CD4-positive, alpha-beta T cell treated with Interleukin-10 for 1 hour (primary cell): ENCODE data around the gene NT5DC3.

ENCODE experiments used
- DNase-seq: peaks from one replicate; pipeline ENCODE4 v3.0.0-alpha.2; 2020

NT5DC3 gene

DNA sequence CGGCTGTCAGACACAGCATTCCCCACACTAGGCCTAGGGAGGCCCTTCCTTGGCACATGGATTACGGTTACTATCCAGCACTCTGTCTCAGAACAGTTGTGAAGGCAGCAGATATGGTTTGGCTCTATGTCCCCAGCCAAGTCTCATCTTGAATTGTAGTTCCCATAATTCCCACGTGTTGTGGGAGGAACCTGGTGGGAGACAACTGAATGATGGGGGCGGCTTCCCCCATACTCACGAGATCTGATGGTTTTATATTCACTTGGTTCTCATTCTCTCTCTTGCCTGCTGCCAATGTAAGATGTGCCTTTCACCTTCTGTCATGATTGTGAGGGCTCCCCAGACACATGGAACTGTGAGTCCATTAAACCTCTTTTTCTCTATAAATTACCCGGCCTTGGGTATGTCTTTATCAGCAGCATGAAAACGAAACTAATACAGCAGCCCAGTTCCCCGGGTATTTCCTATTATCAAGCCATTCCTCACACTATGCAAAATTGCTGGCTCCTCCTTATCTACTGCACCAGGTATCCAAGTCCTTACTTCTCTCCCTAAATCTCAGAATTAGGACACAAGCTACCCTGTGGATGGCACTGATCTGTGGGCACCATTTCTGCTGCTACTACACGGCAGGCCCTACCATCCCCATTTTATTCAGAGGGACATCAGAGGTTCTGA is 33.3 kb downstream of the NT5DC3 start:
- no peak for DNase-seq

GRCh38 chr12:103806803-103807202 is 34.2 kb downstream of the NT5DC3 start:
- DNase-seq: no peak

DNA sequence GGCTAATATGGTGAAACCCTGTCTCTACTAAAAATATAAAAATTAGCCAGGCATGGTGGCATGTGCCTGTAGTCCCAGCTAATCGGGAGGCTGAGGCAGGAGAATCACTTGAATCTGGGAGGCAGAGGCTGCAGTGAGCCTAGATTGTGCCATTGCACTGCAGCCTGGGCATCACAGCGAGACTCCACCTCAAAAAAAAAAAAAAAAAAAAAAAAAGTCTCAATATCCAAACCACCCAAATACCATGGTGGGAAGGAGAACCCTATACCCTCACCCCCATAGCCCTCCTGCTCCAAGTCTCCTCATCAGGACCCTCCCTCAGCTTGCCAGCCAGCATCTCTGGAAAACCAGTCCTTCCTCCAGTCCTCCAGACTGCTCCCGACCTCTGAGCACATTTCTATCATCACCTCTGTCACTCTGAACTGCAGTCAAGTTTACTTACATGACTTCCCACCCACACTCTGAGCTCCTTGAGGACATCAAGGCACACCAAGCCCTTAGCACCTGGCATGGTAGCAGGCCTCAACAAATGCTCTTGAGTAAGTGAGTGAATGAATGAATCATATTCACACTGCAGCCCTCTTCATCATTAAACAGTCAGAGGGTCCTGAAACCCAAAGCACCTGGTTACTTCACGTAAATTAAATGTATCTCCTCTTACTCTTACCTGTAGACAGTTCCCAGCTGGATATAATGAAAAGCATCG is 35.2 kb downstream of the NT5DC3 start:
- no peak for DNase-seq

DNA sequence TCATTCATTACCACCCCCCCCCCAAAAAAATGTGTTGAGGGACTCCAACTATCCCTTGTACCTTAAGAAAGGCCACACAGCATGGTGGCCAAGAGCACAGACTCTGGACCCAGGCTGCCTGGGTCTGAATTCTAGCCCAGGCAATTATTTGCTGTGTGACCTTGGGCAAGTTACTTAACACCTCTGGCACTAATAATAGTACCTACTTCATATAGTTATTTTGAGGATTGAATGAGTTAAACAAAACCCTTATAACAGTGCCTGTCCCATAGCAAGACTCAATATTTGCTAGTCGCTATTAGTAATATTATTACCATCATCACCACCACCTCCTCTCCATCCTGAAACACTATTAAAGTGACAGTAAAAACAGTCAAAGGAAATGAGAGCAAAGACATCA is 37.2 kb downstream of the NT5DC3 start:
- no peak for DNase-seq

GRCh38 chr12:103802586-103802886 is 38.5 kb downstream of the NT5DC3 start:
- DNase-seq: no peak

DNA sequence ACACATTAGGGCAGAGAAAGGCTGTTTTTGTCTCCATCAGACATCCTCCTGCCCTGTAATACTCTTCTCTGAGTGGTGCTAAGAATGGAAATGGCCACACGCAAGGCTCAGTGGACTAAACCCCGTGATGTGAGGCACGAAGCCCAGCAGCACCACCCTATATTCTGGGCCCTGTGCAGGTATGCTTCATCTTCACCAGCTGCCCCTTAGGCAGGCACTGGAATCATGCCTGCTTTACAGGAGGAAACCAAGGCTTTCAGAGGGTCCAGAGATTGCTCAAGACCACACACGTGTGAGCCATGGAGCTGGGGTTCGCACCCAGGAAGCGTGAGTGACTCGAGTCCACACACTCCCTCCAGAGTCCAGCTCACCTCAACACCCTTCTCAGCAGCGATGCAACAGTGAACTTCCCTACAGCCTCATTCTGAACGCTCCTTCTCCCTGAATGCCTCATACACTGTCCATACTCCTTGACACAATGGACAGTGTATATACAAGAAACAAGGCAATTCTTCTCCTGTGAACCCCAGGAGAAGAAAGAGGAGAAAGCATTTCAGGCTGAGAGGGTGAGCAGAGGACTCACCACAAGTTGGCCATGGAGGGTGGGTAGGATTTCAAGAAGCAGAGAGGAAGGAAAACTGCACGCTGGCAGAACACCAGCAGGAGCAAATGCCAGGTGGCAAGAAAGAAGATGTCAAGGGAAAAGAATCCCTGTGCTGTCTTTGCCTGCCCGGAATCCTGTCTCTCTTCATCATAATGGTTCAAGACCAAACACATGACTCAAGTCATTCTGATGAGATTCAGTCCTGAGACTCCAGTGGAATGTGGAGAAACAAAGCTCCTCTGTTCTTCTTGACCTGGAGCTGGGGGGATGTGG is 39.1 kb downstream of the NT5DC3 start:
- DNase-seq: no peak

GRCh38 chr12:103799857-103800771 is 40.9 kb downstream of the NT5DC3 start:
- no peak for DNase-seq

- DNase-seq: no peak
Observed at GRCh38 chr12:103799504-103799856, 41.6 kb downstream of the NT5DC3 start.

- DNase-seq: no peak
Observed at GRCh38 chr12:103798586-103798985, 42.4 kb downstream of the NT5DC3 start.

DNA sequence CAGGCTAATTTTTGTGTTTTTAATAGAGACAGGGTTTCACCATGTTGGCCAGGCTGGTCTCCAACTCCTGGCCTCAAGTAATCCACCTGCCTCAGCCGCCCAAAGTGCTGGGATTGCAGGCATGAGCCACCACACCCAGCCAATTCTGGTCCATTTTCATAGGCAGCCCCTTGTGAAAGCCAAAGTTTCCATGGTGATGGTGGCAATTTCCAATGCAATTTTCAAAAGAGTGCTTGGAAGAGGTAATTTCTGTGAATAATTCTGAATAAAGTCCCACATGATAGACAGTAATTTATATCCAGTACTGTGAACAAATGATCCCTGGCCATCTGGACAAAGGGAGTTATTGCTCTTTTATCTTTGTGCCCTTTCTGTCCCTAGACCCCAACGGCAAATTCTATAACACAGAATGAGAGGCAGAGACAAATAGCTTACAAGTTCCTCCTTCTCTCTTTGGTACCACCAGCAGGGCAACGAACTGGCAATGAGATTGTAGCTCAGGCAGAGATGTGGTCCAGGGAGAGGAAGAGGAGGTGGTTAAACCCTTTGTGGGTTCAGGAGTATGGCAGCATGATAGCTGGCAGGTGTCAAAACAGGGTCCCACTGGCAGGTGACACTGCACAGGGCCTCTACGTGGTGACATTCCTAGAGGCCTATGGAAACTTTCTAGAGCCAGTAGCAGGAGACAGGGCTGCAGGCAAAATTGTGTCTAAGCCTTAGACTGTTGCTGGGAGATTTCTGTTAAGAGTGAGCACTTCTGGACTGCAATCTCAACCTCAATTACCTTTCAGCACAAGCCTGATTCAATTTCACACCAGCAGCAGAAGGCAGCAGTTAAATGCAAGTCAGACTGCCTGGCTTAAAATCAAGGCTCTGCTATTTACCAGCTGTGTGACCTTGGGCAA is 46.5 kb downstream of the NT5DC3 start:
- DNase-seq: no peak

- no peak for DNase-seq
Observed at GRCh38 chr12:103793512-103794045, 47.5 kb downstream of the NT5DC3 start.

- no peak for DNase-seq
Observed at GRCh38 chr12:103793046-103793445, 48.0 kb downstream of the NT5DC3 start.

GRCh38 chr12:103791350-103791920 is 49.6 kb downstream of the NT5DC3 start:
- no peak for DNase-seq

DNA sequence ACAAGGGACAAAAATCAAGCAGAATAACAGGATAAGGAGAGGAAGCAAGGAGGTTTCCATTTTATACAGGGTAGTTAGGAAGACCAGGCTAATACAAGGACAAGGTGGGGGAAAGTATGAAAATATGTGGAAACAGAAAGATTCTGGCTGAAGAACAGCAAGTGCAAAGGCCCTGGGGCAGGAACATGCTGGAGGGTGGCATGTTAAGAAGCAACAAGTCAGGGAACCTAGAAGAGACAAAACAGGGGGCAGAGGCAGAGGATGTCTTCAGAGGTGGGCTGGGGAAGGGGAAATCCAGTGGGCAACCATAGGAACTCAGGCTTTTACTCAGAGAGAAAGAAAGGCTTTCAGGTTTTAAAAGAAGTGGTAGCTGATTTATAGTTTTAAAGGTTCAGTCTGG is 54.8 kb downstream of the NT5DC3 start:
- no peak for DNase-seq

GRCh38 chr12:103785243-103786031 is 55.6 kb downstream of the NT5DC3 start:
- no peak for DNase-seq

GRCh38 chr12:103783744-103784664 is 57.0 kb downstream of the NT5DC3 start:
- DNase-seq: no peak

DNA sequence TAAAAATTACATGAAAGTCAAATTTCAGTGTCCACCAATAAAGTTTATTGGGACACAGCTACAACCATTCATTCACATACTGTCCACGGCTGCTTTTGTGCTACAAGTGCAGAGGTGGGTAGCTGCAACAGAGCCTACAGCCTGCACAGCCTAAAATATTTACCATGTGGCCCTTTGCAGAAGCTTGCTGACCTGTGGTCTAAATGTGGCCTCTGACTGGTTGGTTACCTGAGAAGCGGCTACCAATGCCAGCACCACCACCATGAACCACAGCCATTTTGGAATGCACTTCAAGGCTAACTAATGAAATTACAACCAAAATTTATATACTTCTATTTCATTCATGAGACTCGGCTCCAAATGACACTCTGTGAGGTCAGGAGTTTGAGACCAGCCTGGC is 58.6 kb downstream of the NT5DC3 start:
- no peak for DNase-seq

GRCh38 chr12:103780992-103781391 is 60.0 kb downstream of the NT5DC3 start:
- no peak for DNase-seq

- no peak for DNase-seq
Observed at GRCh38 chr12:103780093-103780440, 61.0 kb downstream of the NT5DC3 start.
